NCI-H2107 (cell line): Measurements from ENCODE around the gene MAGI1.
"Not testable (repeated sequence)": the region's sequence is repeated elsewhere in the genome, so short reads cannot be mapped to it uniquely, and the experiment has no call there.

ENCODE experiments used
- DNase-seq: peaks from one replicate; lab custom pipeline; 2025; lab: John Stamatoyannopoulos, UW

The MAGI1 gene

GRCh38 chr3:66038726-66039589 lies at the start of gene MAGI1:
Gene MAGI1, minus strand, starts transcription at chr3:66038918. Its CDS starts 610 bp downstream, at chr3:66038308.
- peak; percentile 3 for DNase-seq

GRCh38 chr3:66083784-66084213 lies 45.1 kb upstream of the MAGI1 start:
- no peak for DNase-seq

GRCh38 chr3:66083096-66083678 lies 44.5 kb upstream of the MAGI1 start:
- DNase-seq, result no peak

- no peak for DNase-seq
These were observed 44.0 kb upstream of the MAGI1 start for GRCh38 chr3:66082679-66083078.

GRCh38 chr3:66080167-66080566 lies 41.4 kb upstream of the MAGI1 start:
- no peak for DNase-seq

- no peak for DNase-seq
These were observed 39.3 kb upstream of the MAGI1 start for GRCh38 chr3:66077973-66078372.

GRCh38 chr3:66076861-66077470 lies 38.2 kb upstream of the MAGI1 start:
- DNase-seq, result no peak

- no peak for DNase-seq
These were observed 36.6 kb upstream of the MAGI1 start for GRCh38 chr3:66075281-66075680.

GRCh38 chr3:66073464-66074141 lies 34.9 kb upstream of the MAGI1 start:
- no peak for DNase-seq

- no peak for DNase-seq
These were observed 29.5 kb upstream of the MAGI1 start for GRCh38 chr3:66068255-66068654.

- no peak for DNase-seq
These were observed 28.4 kb upstream of the MAGI1 start for GRCh38 chr3:66066963-66067617.

GRCh38 chr3:66055289-66055688 lies 16.6 kb upstream of the MAGI1 start:
- DNase-seq, result no peak

GRCh38 chr3:66053550-66054094 lies 14.9 kb upstream of the MAGI1 start:
- no peak for DNase-seq

GRCh38 chr3:66052721-66053549 lies 14.2 kb upstream of the MAGI1 start:
- DNase-seq, result no peak

GRCh38 chr3:66050821-66051220 lies 12.1 kb upstream of the MAGI1 start:
- no peak for DNase-seq

GRCh38 chr3:66048051-66048395 lies 9.3 kb upstream of the MAGI1 start:
- DNase-seq, result no peak

- no peak for DNase-seq
These were observed 8.8 kb upstream of the MAGI1 start for GRCh38 chr3:66047311-66048050.

GRCh38 chr3:66046321-66046720 lies 7.6 kb upstream of the MAGI1 start:
- DNase-seq, result not testable (repeated sequence)

GRCh38 chr3:66041828-66042227 lies 3.1 kb upstream of the MAGI1 start:
- DNase-seq, result no peak

GRCh38 chr3:66041116-66041515 lies 2.4 kb upstream of the MAGI1 start:
- DNase-seq, result no peak
